OCI-LY1 (cell line): Measurements from ENCODE around the gene POLH.

Experiments used
- EZH2 ChIP-seq: fragments of 200-600 bp; sonication (generic), shearing (Covaris generic); IDR thresholded peaks from 2 replicates; pipeline ENCODE4 v1.8.0; 2017; ENCODE audit warnings: borderline replicate concordance, mixed run types, mild to moderate bottlenecking, antibody characterized with exemption, low read length, moderate library complexity, mixed read lengths
- TF ChIP-seq, protein P1 (sequence below): fragments of 200-600 bp; sonication (generic), shearing (Covaris generic); IDR thresholded peaks from 2 replicates; pipeline ENCODE4 v1.5.1; 2017; ENCODE audit warnings: mild to moderate bottlenecking, antibody characterized with exemption, low read length, moderate library complexity, mixed read lengths

DNA sequence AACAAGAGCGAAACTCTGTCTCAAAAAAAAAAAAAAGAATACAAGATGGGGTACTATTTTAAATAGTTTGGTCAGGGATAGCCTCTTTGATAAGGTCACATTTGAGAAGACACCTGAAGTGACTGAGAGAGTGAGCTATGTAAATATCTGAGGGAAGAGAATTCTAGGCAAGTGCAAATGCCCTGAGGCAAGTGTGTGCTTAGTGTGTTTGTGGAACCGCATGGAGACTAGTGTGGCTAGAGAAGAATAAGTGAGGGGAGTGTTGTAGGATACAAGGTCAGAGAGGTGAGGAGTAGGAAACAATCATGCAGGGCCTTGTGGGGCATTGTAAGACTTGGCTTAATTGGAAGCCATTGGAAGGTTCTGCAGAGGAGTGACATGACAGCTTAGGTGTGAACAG, 72.3 kb downstream of the POLH start:
- no peak for TF ChIP-seq EZH2
- TF ChIP-seq, protein P1, sequence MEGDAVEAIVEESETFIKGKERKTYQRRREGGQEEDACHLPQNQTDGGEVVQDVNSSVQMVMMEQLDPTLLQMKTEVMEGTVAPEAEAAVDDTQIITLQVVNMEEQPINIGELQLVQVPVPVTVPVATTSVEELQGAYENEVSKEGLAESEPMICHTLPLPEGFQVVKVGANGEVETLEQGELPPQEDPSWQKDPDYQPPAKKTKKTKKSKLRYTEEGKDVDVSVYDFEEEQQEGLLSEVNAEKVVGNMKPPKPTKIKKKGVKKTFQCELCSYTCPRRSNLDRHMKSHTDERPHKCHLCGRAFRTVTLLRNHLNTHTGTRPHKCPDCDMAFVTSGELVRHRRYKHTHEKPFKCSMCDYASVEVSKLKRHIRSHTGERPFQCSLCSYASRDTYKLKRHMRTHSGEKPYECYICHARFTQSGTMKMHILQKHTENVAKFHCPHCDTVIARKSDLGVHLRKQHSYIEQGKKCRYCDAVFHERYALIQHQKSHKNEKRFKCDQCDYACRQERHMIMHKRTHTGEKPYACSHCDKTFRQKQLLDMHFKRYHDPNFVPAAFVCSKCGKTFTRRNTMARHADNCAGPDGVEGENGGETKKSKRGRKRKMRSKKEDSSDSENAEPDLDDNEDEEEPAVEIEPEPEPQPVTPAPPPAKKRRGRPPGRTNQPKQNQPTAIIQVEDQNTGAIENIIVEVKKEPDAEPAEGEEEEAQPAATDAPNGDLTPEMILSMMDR = no peak
